Suprapubic skin (tissue), 4 donors: ENCODE results near the gene METTL5. TPM values are rescaled to one million over a fixed set of nuclear protein-coding genes. Genes with fewer than 3 reads are reported as not detected.
"Not testable (repeated sequence)": the region's sequence is repeated elsewhere in the genome, so short reads cannot be mapped to it uniquely, and the experiment has no call there.

Experiments used
- DNase-seq, 2 donors: peaks; one replicate each; pipeline ENCODE4 v3.0.0-alpha.2; 2019; ENCODE audit warnings: low spot score in 2 of 2
- H3K27ac ChIP-seq: fragments of 200-600 bp; sonication (generic); one replicate; pipeline ENCODE4 v1.5.1; 2019
- H3K27me3 ChIP-seq: fragments of 200-600 bp; sonication (generic); one replicate; pipeline ENCODE4 v1.5.1; 2019
- H3K36me3 ChIP-seq: fragments of 200-600 bp; sonication (generic); one replicate; pipeline ENCODE4 v1.5.1; 2019
- H3K4me1 ChIP-seq: fragments of 200-600 bp; sonication (generic); one replicate; pipeline ENCODE4 v1.5.1; 2019
- H3K4me3 ChIP-seq: fragments of 200-600 bp; sonication (generic); one replicate; pipeline ENCODE4 v1.5.1; 2019; ENCODE audit warnings: mild to moderate bottlenecking
- H3K9me3 ChIP-seq: fragments of 200-600 bp; sonication (generic); one replicate; pipeline ENCODE4 v1.5.1; 2019
- CTCF ChIP-seq, 2 donors: fragments of 200-600 bp in 1 of 2; fragments of 450-650 bp in 1 of 2; sonication (generic) in 1 of 2; IDR thresholded peaks; one replicate each; pipeline ENCODE4 v1.5.1; 2016 to 2019; ENCODE audit warnings: antibody characterized with exemption in 2 of 2, mild to moderate bottlenecking in 1 of 2, moderate library complexity in 1 of 2
- EP300 ChIP-seq: sonication (generic); formaldehyde crosslinking; IDR thresholded peaks from one replicate; pipeline ENCODE4 v1.6.1; 2017; ENCODE audit warnings: antibody characterized with exemption
- POLR2A ChIP-seq, 2 donors: fragments of 450-650 bp; IDR thresholded peaks; one replicate each; pipeline ENCODE4 v1.6.1; 2017; ENCODE audit warnings: antibody characterized with exemption in 2 of 2, mild to moderate bottlenecking in 2 of 2, moderate library complexity in 2 of 2
- POLR2AphosphoS5 ChIP-seq, 3 donors: sonication (generic); formaldehyde crosslinking; IDR thresholded peaks; one replicate each; pipeline ENCODE4 v1.6.1; 2017; ENCODE audit warnings: antibody characterized with exemption in 3 of 3
- WGBS: methylation state at CpG from one replicate; pipeline ENCODE4 v1.1.5; 2018; 5-methylcytosine and 5-hydroxymethylcytosine counted together
- total RNA-seq, 4 donors: library from RNA; depleted of rRNA; stranded (reverse); fragments of >200 nt; gene quantifications; one replicate each; pipeline ENCODE4 v1.1.0, GENCODE V29; 2016

Gene METTL5
- total RNA-seq, 4 donors from 2014 or later = 34.8 to 43.9 (median 41.2) TPM

- no peaks in the 10 kb centered on the region for H3K9me3 ChIP-seq
- no peak for DNase-seq
- no peak for TF ChIP-seq POLR2AphosphoS5 (IDR thresholded peaks at IDR 0.05)
- no peak for TF ChIP-seq EP300
- TF ChIP-seq CTCF (IDR thresholded peaks at IDR 0.05) = no peak
- TF ChIP-seq POLR2A (IDR thresholded peaks at IDR 0.05) = no peak
- no peaks in the 10 kb centered on the region for H3K27me3 ChIP-seq
- peaks cover 4% of the 10 kb centered on the region for H3K4me1 ChIP-seq
- no peak overlapping the region for H3K4me3 ChIP-seq
- WGBS = 61% methylated on average over 2 of the region's 2 CpGs
- H3K27ac ChIP-seq = no peak overlapping the region
- no peaks in the 10 kb centered on the region for H3K36me3 ChIP-seq
Measured at GRCh38 chr2:169865492-169865891, 40.8 kb upstream of the METTL5 start.

- Histone ChIP-seq H3K27ac (no peak overlapping the region), H3K4me1 (peaks cover 4% of the 10 kb centered on the region), H3K27me3 (no peaks in the 10 kb centered on the region), H3K4me3 (no peak overlapping the region), H3K36me3 (no peaks in the 10 kb centered on the region), H3K9me3 (no peaks in the 10 kb centered on the region)
- DNase-seq = no peak
- TF ChIP-seq EP300 = no peak
- TF ChIP-seq POLR2A (IDR thresholded peaks at IDR 0.05) = no peak
- TF ChIP-seq CTCF (IDR thresholded peaks at IDR 0.05) = no peak
- TF ChIP-seq POLR2AphosphoS5 (IDR thresholded peaks at IDR 0.05) = no peak
- 91% methylated on average over 2 of the region's 2 CpGs for WGBS
Measured at GRCh38 chr2:169862816-169863215, 38.1 kb upstream of the METTL5 start.

GRCh38 chr2:169860149-169860548 is 35.4 kb upstream of the METTL5 start:
- 94% methylated on average over 4 of the region's 4 CpGs for WGBS
- no peak overlapping the region for H3K27ac ChIP-seq

GRCh38 chr2:169859423-169859822 is 34.7 kb upstream of the METTL5 start:
- H3K27ac ChIP-seq = no peak overlapping the region
- TF ChIP-seq POLR2AphosphoS5 (IDR thresholded peaks at IDR 0.05) (no peak), CTCF (IDR thresholded peaks at IDR 0.05) (no peak), POLR2A (IDR thresholded peaks at IDR 0.05) (no peak), EP300 (no peak)
- no peaks in the 10 kb centered on the region for H3K27me3 ChIP-seq
- H3K4me1 ChIP-seq = peaks cover 4% of the 10 kb centered on the region
- H3K4me3 ChIP-seq = no peak overlapping the region
- H3K9me3 ChIP-seq = no peaks in the 10 kb centered on the region
- no peaks in the 10 kb centered on the region for H3K36me3 ChIP-seq
- WGBS = 96% methylated on average over 4 of the region's 4 CpGs
- DNase-seq = no peak

More at GRCh38 chr2:169860149-169860548, 35.4 kb upstream of the METTL5 start:
- Histone ChIP-seq H3K9me3 (no peaks in the 10 kb centered on the region), H3K4me3 (no peak overlapping the region), H3K27me3 (no peaks in the 10 kb centered on the region), H3K4me1 (peaks cover 4% of the 10 kb centered on the region), H3K36me3 (no peaks in the 10 kb centered on the region)
- DNase-seq = no peak
- no peak for TF ChIP-seq EP300
- no peak for TF ChIP-seq POLR2A (IDR thresholded peaks at IDR 0.05)

- 95% methylated on average over 42 of the region's 42 CpGs for WGBS
- not testable (repeated sequence) for H3K27ac ChIP-seq, DNase-seq, H3K27me3 ChIP-seq, H3K9me3 ChIP-seq, H3K4me3 ChIP-seq, H3K36me3 ChIP-seq, H3K4me1 ChIP-seq
Measured at GRCh38 chr2:169855281-169856258, 30.9 kb upstream of the METTL5 start.

GRCh38 chr2:169853041-169853668 is 28.4 kb upstream of the METTL5 start:
- Histone ChIP-seq H3K27ac (no peak overlapping the region), H3K4me3 (no peak overlapping the region), H3K36me3 (no peaks in the 10 kb centered on the region), H3K4me1 (no peaks in the 10 kb centered on the region), H3K9me3 (no peaks in the 10 kb centered on the region), H3K27me3 (no peaks in the 10 kb centered on the region)
- no peak for DNase-seq
- 92% methylated on average over 4 of the region's 4 CpGs for WGBS
- no peak for TF ChIP-seq POLR2A (IDR thresholded peaks at IDR 0.05)
- TF ChIP-seq CTCF (IDR thresholded peaks at IDR 0.05) = no peak
